Neutrophil (primary cell): ENCODE data around the gene DLGAP4.

ENCODE experiments used
- H3K27ac ChIP-seq: fragments of 200-600 bp; sonication (generic); 2 replicates; pipeline ENCODE4 v1.5.1; 2016; ENCODE audit warnings: mild to moderate bottlenecking, moderate library complexity
- H3K27me3 ChIP-seq: fragments of 200-600 bp; sonication (generic); 2 replicates; pipeline ENCODE4 v1.6.0; 2016; ENCODE audit warnings: mild to moderate bottlenecking
- H3K36me3 ChIP-seq: fragments of 200-600 bp; sonication (generic); 2 replicates; pipeline ENCODE4 v1.5.1; 2017
- H3K4me1 ChIP-seq, 2 experiments: fragments of 200-600 bp in 1 of 2; sonication (generic) in 1 of 2; 1 replicate in 1 of 2; 2 replicates in 1 of 2; pipeline versions ENCODE4 v1.5.1 to v1.6.1; 2013 to 2016; ENCODE audit warnings: low read depth in 1 of 2, low read length in 1 of 2, mild to moderate bottlenecking in 1 of 2, moderate library complexity in 1 of 2; ENCODE audit not compliant: control insufficient read depth in 1 of 2, insufficient read depth in 1 of 2
- H3K4me3 ChIP-seq, 2 experiments: fragments of 200-600 bp in 1 of 2; sonication (generic) in 1 of 2; 1 replicate in 1 of 2; 2 replicates in 1 of 2; pipeline ENCODE4 v1.5.1; 2013 to 2016; ENCODE audit warnings: low read depth in 1 of 2, low read length in 1 of 2, mild to moderate bottlenecking in 1 of 2, moderate library complexity in 1 of 2
- H3K9me3 ChIP-seq: fragments of 200-600 bp; sonication (generic); 2 replicates; pipeline ENCODE4 v1.5.1; 2016
- CTCF ChIP-seq: fragments of 200-600 bp; sonication (generic); IDR thresholded peaks from 2 replicates; pipeline ENCODE4 v1.5.1; 2016; ENCODE audit warnings: antibody characterized with exemption

DLGAP4 gene

GRCh38 chr20:36312724-36313441, 6.7 kb downstream of the DLGAP4 start:
- Histone ChIP-seq H3K27ac (no peak overlapping the region), H3K4me3 (no peak overlapping the region), H3K27me3 (peaks cover 54% of the 10 kb centered on the region), H3K9me3 (no peaks in the 10 kb centered on the region), H3K36me3 (no peaks in the 10 kb centered on the region), H3K4me1 (no peaks in the 10 kb centered on the region)
- no peak for TF ChIP-seq CTCF

GRCh38 chr20:36313476-36313875, 7.3 kb downstream of the DLGAP4 start:
- no peak overlapping the region for H3K27ac ChIP-seq
- no peak for TF ChIP-seq CTCF
- H3K27me3 ChIP-seq, result peaks cover 48% of the 10 kb centered on the region

GRCh38 chr20:36313926-36314325, 7.8 kb downstream of the DLGAP4 start:
- Histone ChIP-seq H3K9me3 (no peaks in the 10 kb centered on the region), H3K36me3 (no peaks in the 10 kb centered on the region), H3K4me3 (no peak overlapping the region), H3K4me1 (no peaks in the 10 kb centered on the region), H3K27me3 (peaks cover 43% of the 10 kb centered on the region), H3K27ac (no peak overlapping the region)
- TF ChIP-seq CTCF, result no peak

More at GRCh38 chr20:36313476-36313875, 7.3 kb downstream of the DLGAP4 start:
- Histone ChIP-seq H3K36me3 (no peaks in the 10 kb centered on the region), H3K9me3 (no peaks in the 10 kb centered on the region), H3K4me3 (no peak overlapping the region), H3K4me1 (no peaks in the 10 kb centered on the region)

GRCh38 chr20:36314734-36315544, 8.8 kb downstream of the DLGAP4 start:
- Histone ChIP-seq H3K36me3 (no peaks in the 10 kb centered on the region), H3K27me3 (peaks cover 34% of the 10 kb centered on the region), H3K4me3 (no peak overlapping the region), H3K9me3 (no peaks in the 10 kb centered on the region), H3K4me1 (no peaks in the 10 kb centered on the region), H3K27ac (no peak overlapping the region)
- TF ChIP-seq CTCF, result no peak

GRCh38 chr20:36315545-36316351, 9.6 kb downstream of the DLGAP4 start:
- Histone ChIP-seq H3K27ac (no peak overlapping the region), H3K4me1 (no peaks in the 10 kb centered on the region), H3K9me3 (no peaks in the 10 kb centered on the region), H3K27me3 (peaks cover 27% of the 10 kb centered on the region), H3K36me3 (no peaks in the 10 kb centered on the region), H3K4me3 (no peak overlapping the region)
- TF ChIP-seq CTCF, result no peak
